Measurements from ENCODE around the gene CRELD2.
A peak's percentile ranks its signal among the peaks of the same experiment; 100 is the strongest.

Gene CRELD2

GRCh38 chr22:49918911-49919881 lies 762 bp downstream of the CRELD2 start:
- Histone ChIP-seq H3K9ac (ENCODE audit: low read length) (peak overlapping the region; percentile 32), H3K27ac (ENCODE audit: low read length) (no peak overlapping the region), H3K4me1 (ENCODE audit: control insufficient read depth, low read depth, low read length) (no peaks in the 10 kb centered on the region)

GRCh38 chr22:49920859-49921258 lies 2.4 kb downstream of the CRELD2 start:
- Histone ChIP-seq H3K9me3 (ENCODE audit: control insufficient read depth, low read depth, low read length) (no peaks in the 10 kb centered on the region), H3K9ac (ENCODE audit: low read length) (no peak overlapping the region), H3K27me3 (ENCODE audit: control insufficient read depth, insufficient read depth, low read length) (no peaks in the 10 kb centered on the region), H3K4me3 (ENCODE audit: low read length) (no peak overlapping the region), H3K27ac (ENCODE audit: low read length) (no peak overlapping the region), H3K36me3 (ENCODE audit: control insufficient read depth, low read depth, low read length) (peaks cover 4% of the 10 kb centered on the region), H3K4me1 (ENCODE audit: control insufficient read depth, low read depth, low read length) (no peaks in the 10 kb centered on the region)

More at GRCh38 chr22:49918911-49919881, 762 bp downstream of the CRELD2 start:
- H3K27me3 ChIP-seq (ENCODE audit: control insufficient read depth, insufficient read depth, low read length), result no peaks in the 10 kb centered on the region
- H3K4me3 ChIP-seq (ENCODE audit: low read length), result peak overlapping the region; percentile 61
- no peaks in the 10 kb centered on the region for H3K9me3 ChIP-seq (ENCODE audit: control insufficient read depth, low read depth, low read length)
- peaks cover 4% of the 10 kb centered on the region for H3K36me3 ChIP-seq (ENCODE audit: control insufficient read depth, low read depth, low read length)

GRCh38 chr22:49921508-49922278 lies 3.3 kb downstream of the CRELD2 start:
- no peak overlapping the region for H3K4me3 ChIP-seq (ENCODE audit: low read length)
- no peaks in the 10 kb centered on the region for H3K4me1 ChIP-seq (ENCODE audit: control insufficient read depth, low read depth, low read length)
- H3K27ac ChIP-seq (ENCODE audit: low read length), result no peak overlapping the region
- no peaks in the 10 kb centered on the region for H3K27me3 ChIP-seq (ENCODE audit: control insufficient read depth, insufficient read depth, low read length)
- no peaks in the 10 kb centered on the region for H3K9me3 ChIP-seq (ENCODE audit: control insufficient read depth, low read depth, low read length)
- H3K9ac ChIP-seq (ENCODE audit: low read length), result no peak overlapping the region
- peaks cover 4% of the 10 kb centered on the region for H3K36me3 ChIP-seq (ENCODE audit: control insufficient read depth, low read depth, low read length)

GRCh38 chr22:49922484-49922883 lies 4.0 kb downstream of the CRELD2 start:
- no peaks in the 10 kb centered on the region for H3K27me3 ChIP-seq (ENCODE audit: control insufficient read depth, insufficient read depth, low read length)
- H3K9me3 ChIP-seq (ENCODE audit: control insufficient read depth, low read depth, low read length), result no peaks in the 10 kb centered on the region
- H3K9ac ChIP-seq (ENCODE audit: low read length), result no peak overlapping the region
- no peaks in the 10 kb centered on the region for H3K4me1 ChIP-seq (ENCODE audit: control insufficient read depth, low read depth, low read length)
- no peak overlapping the region for H3K4me3 ChIP-seq (ENCODE audit: low read length)
- H3K36me3 ChIP-seq (ENCODE audit: control insufficient read depth, low read depth, low read length), result peaks cover 4% of the 10 kb centered on the region
- no peak overlapping the region for H3K27ac ChIP-seq (ENCODE audit: low read length)

GRCh38 chr22:49922926-49923325 lies 4.5 kb downstream of the CRELD2 start:
- no peak overlapping the region for H3K27ac ChIP-seq (ENCODE audit: low read length)

GRCh38 chr22:49923445-49923844 lies 5.0 kb downstream of the CRELD2 start:
- Histone ChIP-seq H3K4me3 (ENCODE audit: low read length) (no peak overlapping the region), H3K9ac (ENCODE audit: low read length) (no peak overlapping the region), H3K27ac (ENCODE audit: low read length) (no peak overlapping the region), H3K36me3 (ENCODE audit: control insufficient read depth, low read depth, low read length) (peaks cover 4% of the 10 kb centered on the region), H3K4me1 (ENCODE audit: control insufficient read depth, low read depth, low read length) (no peaks in the 10 kb centered on the region), H3K9me3 (ENCODE audit: control insufficient read depth, low read depth, low read length) (no peaks in the 10 kb centered on the region), H3K27me3 (ENCODE audit: control insufficient read depth, insufficient read depth, low read length) (no peaks in the 10 kb centered on the region)

More at GRCh38 chr22:49922926-49923325, 4.5 kb downstream of the CRELD2 start:
- H3K9ac ChIP-seq (ENCODE audit: low read length), result no peak overlapping the region
- H3K4me3 ChIP-seq (ENCODE audit: low read length), result no peak overlapping the region
- H3K36me3 ChIP-seq (ENCODE audit: control insufficient read depth, low read depth, low read length), result peaks cover 4% of the 10 kb centered on the region
- H3K4me1 ChIP-seq (ENCODE audit: control insufficient read depth, low read depth, low read length), result no peaks in the 10 kb centered on the region
- no peaks in the 10 kb centered on the region for H3K9me3 ChIP-seq (ENCODE audit: control insufficient read depth, low read depth, low read length)
- H3K27me3 ChIP-seq (ENCODE audit: control insufficient read depth, insufficient read depth, low read length), result no peaks in the 10 kb centered on the region

- Histone ChIP-seq H3K27me3 (ENCODE audit: control insufficient read depth, insufficient read depth, low read length) (no peaks in the 10 kb centered on the region), H3K36me3 (ENCODE audit: control insufficient read depth, low read depth, low read length) (peaks cover 4% of the 10 kb centered on the region), H3K27ac (ENCODE audit: low read length) (no peak overlapping the region), H3K4me3 (ENCODE audit: low read length) (no peak overlapping the region), H3K4me1 (ENCODE audit: control insufficient read depth, low read depth, low read length) (no peaks in the 10 kb centered on the region), H3K9me3 (ENCODE audit: control insufficient read depth, low read depth, low read length) (no peaks in the 10 kb centered on the region), H3K9ac (ENCODE audit: low read length) (no peak overlapping the region)
Measured at GRCh38 chr22:49924113-49924833, 5.8 kb downstream of the CRELD2 start.

GRCh38 chr22:49925525-49926128 lies 7.2 kb downstream of the CRELD2 start:
- Histone ChIP-seq H3K4me1 (ENCODE audit: control insufficient read depth, low read depth, low read length) (no peaks in the 10 kb centered on the region), H3K9ac (ENCODE audit: low read length) (no peak overlapping the region), H3K27me3 (ENCODE audit: control insufficient read depth, insufficient read depth, low read length) (peaks cover 11% of the 10 kb centered on the region), H3K36me3 (ENCODE audit: control insufficient read depth, low read depth, low read length) (no peaks in the 10 kb centered on the region), H3K4me3 (ENCODE audit: low read length) (no peak overlapping the region), H3K27ac (ENCODE audit: low read length) (no peak overlapping the region), H3K9me3 (ENCODE audit: control insufficient read depth, low read depth, low read length) (no peaks in the 10 kb centered on the region)

- H3K36me3 ChIP-seq (ENCODE audit: control insufficient read depth, low read depth, low read length), result no peaks in the 10 kb centered on the region
- H3K27me3 ChIP-seq (ENCODE audit: control insufficient read depth, insufficient read depth, low read length), result peaks cover 15% of the 10 kb centered on the region
- no peak overlapping the region for H3K9ac ChIP-seq (ENCODE audit: low read length)
- no peak overlapping the region for H3K27ac ChIP-seq (ENCODE audit: low read length)
- H3K4me1 ChIP-seq (ENCODE audit: control insufficient read depth, low read depth, low read length), result no peaks in the 10 kb centered on the region
- H3K4me3 ChIP-seq (ENCODE audit: low read length), result no peak overlapping the region
- H3K9me3 ChIP-seq (ENCODE audit: control insufficient read depth, low read depth, low read length), result no peaks in the 10 kb centered on the region
Measured at GRCh38 chr22:49926916-49927315, 8.5 kb downstream of the CRELD2 start.

- Histone ChIP-seq H3K4me3 (ENCODE audit: low read length) (no peak overlapping the region), H3K27me3 (ENCODE audit: control insufficient read depth, insufficient read depth, low read length) (peaks cover 15% of the 10 kb centered on the region), H3K4me1 (ENCODE audit: control insufficient read depth, low read depth, low read length) (no peaks in the 10 kb centered on the region), H3K27ac (ENCODE audit: low read length) (no peak overlapping the region), H3K9ac (ENCODE audit: low read length) (no peak overlapping the region), H3K36me3 (ENCODE audit: control insufficient read depth, low read depth, low read length) (no peaks in the 10 kb centered on the region), H3K9me3 (ENCODE audit: control insufficient read depth, low read depth, low read length) (no peaks in the 10 kb centered on the region)
Measured at GRCh38 chr22:49927483-49928184, 9.2 kb downstream of the CRELD2 start.
